Measurements from ENCODE around the gene C1orf232. TPM values are rescaled to one million over a fixed set of nuclear protein-coding genes. Genes with fewer than 3 reads are reported as not detected.

The C1orf232 gene
- total RNA-seq, 1 donor from 2014 or later: not detected

GRCh38 chr1:26203642-26204318 lies 35.0 kb upstream of the C1orf232 start:
- Histone ChIP-seq H3K4me3 (no peak overlapping the region), H3K9me3 (no peaks in the 10 kb centered on the region), H3K4me1 (peaks cover 4% of the 10 kb centered on the region), H3K27ac (no peak overlapping the region), H3K27me3 (ENCODE audit: low read depth) (no peaks in the 10 kb centered on the region), H3K36me3 (no peaks in the 10 kb centered on the region)
- intact Hi-C loops (cut with DNase I): no loop called here
- ATAC-seq (no peak), DNase-seq (no peak)
- no peak for TF ChIP-seq CTCF (IDR thresholded peaks at IDR 0.05)

DNA sequence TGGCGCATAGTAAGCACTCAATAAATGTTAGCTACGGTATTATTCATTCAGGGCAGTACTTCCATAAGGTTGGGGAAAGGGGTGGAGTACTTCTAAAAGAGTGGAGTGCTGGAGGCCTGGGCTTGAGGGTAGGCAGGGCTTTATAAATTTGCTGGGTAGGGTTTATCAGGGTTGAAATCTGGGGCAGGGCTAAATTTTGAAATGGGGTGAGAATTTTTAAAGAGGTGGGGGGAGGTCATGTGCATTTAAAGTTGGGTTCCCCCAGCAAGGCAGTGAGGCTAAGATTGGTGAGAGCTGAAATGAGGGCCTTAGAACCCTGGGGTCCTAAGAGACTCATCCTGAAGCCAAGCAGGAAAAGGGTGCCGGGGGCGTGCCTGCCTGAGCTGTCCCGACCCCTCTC lies 31.6 kb upstream of the C1orf232 start:
- intact Hi-C loops (cut with DNase I): no loop called here
- DNase-seq (no peak), ATAC-seq (no peak)
- no peak for TF ChIP-seq CTCF (IDR thresholded peaks at IDR 0.05)
- Histone ChIP-seq H3K4me1 (peaks cover 4% of the 10 kb centered on the region), H3K36me3 (no peaks in the 10 kb centered on the region), H3K9me3 (no peaks in the 10 kb centered on the region), H3K4me3 (no peak overlapping the region), H3K27me3 (ENCODE audit: low read depth) (no peaks in the 10 kb centered on the region), H3K27ac (no peak overlapping the region)

GRCh38 chr1:26197813-26198212 lies 29.1 kb upstream of the C1orf232 start:
- Histone ChIP-seq H3K4me1 (peaks cover 4% of the 10 kb centered on the region), H3K36me3 (no peaks in the 10 kb centered on the region), H3K27me3 (ENCODE audit: low read depth) (no peaks in the 10 kb centered on the region), H3K27ac (no peak overlapping the region), H3K9me3 (no peaks in the 10 kb centered on the region), H3K4me3 (no peak overlapping the region)
- intact Hi-C loops (cut with DNase I): no loop called here
- no peak for DNase-seq
- no peak for TF ChIP-seq CTCF (IDR thresholded peaks at IDR 0.05)
- no peak for ATAC-seq

GRCh38 chr1:26197301-26197700 lies 28.5 kb upstream of the C1orf232 start:
- Histone ChIP-seq H3K27me3 (ENCODE audit: low read depth) (no peaks in the 10 kb centered on the region), H3K36me3 (no peaks in the 10 kb centered on the region), H3K4me3 (no peak overlapping the region), H3K4me1 (peaks cover 4% of the 10 kb centered on the region), H3K27ac (no peak overlapping the region), H3K9me3 (no peaks in the 10 kb centered on the region)
- intact Hi-C loops (cut with DNase I): no loop called here
- no peak for DNase-seq
- no peak for TF ChIP-seq CTCF (IDR thresholded peaks at IDR 0.05)
- no peak for ATAC-seq

- TF ChIP-seq CTCF (IDR thresholded peaks at IDR 0.05): no peak
- intact Hi-C loops (cut with DNase I): no loop called here
- DNase-seq (no peak), ATAC-seq (no peak)
- Histone ChIP-seq H3K4me1 (no peaks in the 10 kb centered on the region), H3K9me3 (no peaks in the 10 kb centered on the region), H3K27ac (no peak overlapping the region), H3K27me3 (ENCODE audit: low read depth) (no peaks in the 10 kb centered on the region), H3K36me3 (no peaks in the 10 kb centered on the region), H3K4me3 (no peak overlapping the region)
These were observed 27.0 kb upstream of the C1orf232 start for GRCh38 chr1:26195805-26196204.

Data from lower lobe of right lung (tissue), 2 donors.